ENCODE data around the gene CREB3L2.

Gene CREB3L2

GRCh38 chr7:137965942-137966640, 35.8 kb downstream of the CREB3L2 start:
- Histone ChIP-seq H3K4me1 (ENCODE audit: insufficient read depth, low read length) (peaks cover 15% of the 10 kb centered on the region), H3K9ac (ENCODE audit: low read depth, low read length) (no peak overlapping the region), H3K9me3 (ENCODE audit: control insufficient read depth, insufficient read depth, low read length) (no peaks in the 10 kb centered on the region), H3K36me3 (ENCODE audit: insufficient read depth, low read length) (no peaks in the 10 kb centered on the region)

GRCh38 chr7:137964824-137965545, 36.9 kb downstream of the CREB3L2 start:
- Histone ChIP-seq H3K4me1 (ENCODE audit: insufficient read depth, low read length) (peaks cover 15% of the 10 kb centered on the region), H3K9me3 (ENCODE audit: control insufficient read depth, insufficient read depth, low read length) (no peaks in the 10 kb centered on the region), H3K36me3 (ENCODE audit: insufficient read depth, low read length) (no peaks in the 10 kb centered on the region), H3K9ac (ENCODE audit: low read depth, low read length) (no peak overlapping the region)

GRCh38 chr7:137962875-137963507, 38.9 kb downstream of the CREB3L2 start:
- peaks cover 5% of the 10 kb centered on the region for H3K36me3 ChIP-seq (ENCODE audit: insufficient read depth, low read length)
- H3K9ac ChIP-seq (ENCODE audit: low read depth, low read length) = no peak overlapping the region
- H3K4me1 ChIP-seq (ENCODE audit: insufficient read depth, low read length) = peaks cover 15% of the 10 kb centered on the region
- H3K9me3 ChIP-seq (ENCODE audit: control insufficient read depth, insufficient read depth, low read length) = no peaks in the 10 kb centered on the region

- Histone ChIP-seq H3K36me3 (ENCODE audit: insufficient read depth, low read length) (peaks cover 5% of the 10 kb centered on the region), H3K4me1 (ENCODE audit: insufficient read depth, low read length) (peaks cover 11% of the 10 kb centered on the region), H3K9ac (ENCODE audit: low read depth, low read length) (no peak overlapping the region), H3K9me3 (ENCODE audit: control insufficient read depth, insufficient read depth, low read length) (no peaks in the 10 kb centered on the region)
Measured at GRCh38 chr7:137962491-137962874, 39.4 kb downstream of the CREB3L2 start.

GRCh38 chr7:137961200-137962177, 40.4 kb downstream of the CREB3L2 start:
- Histone ChIP-seq H3K4me1 (ENCODE audit: insufficient read depth, low read length) (peaks cover 7% of the 10 kb centered on the region; the same call in 1 of the 2 replicates), H3K9ac (ENCODE audit: low read depth, low read length) (no peak overlapping the region), H3K36me3 (ENCODE audit: insufficient read depth, low read length) (peaks cover 5% of the 10 kb centered on the region), H3K9me3 (ENCODE audit: control insufficient read depth, insufficient read depth, low read length) (no peaks in the 10 kb centered on the region)

- H3K9me3 ChIP-seq (ENCODE audit: control insufficient read depth, insufficient read depth, low read length) = no peaks in the 10 kb centered on the region
- H3K36me3 ChIP-seq (ENCODE audit: insufficient read depth, low read length) = peaks cover 5% of the 10 kb centered on the region
- H3K9ac ChIP-seq (ENCODE audit: low read depth, low read length) = no peak overlapping the region
- peaks cover 9% of the 10 kb centered on the region for H3K4me1 ChIP-seq (ENCODE audit: insufficient read depth, low read length)
Measured at GRCh38 chr7:137960020-137960419, 41.9 kb downstream of the CREB3L2 start.

GRCh38 chr7:137958470-137959431, 43.1 kb downstream of the CREB3L2 start:
- Histone ChIP-seq H3K4me1 (ENCODE audit: insufficient read depth, low read length) (peaks cover 22% of the 10 kb centered on the region), H3K36me3 (ENCODE audit: insufficient read depth, low read length) (peaks cover 5% of the 10 kb centered on the region), H3K9ac (ENCODE audit: low read depth, low read length) (no peak overlapping the region), H3K9me3 (ENCODE audit: control insufficient read depth, insufficient read depth, low read length) (no peaks in the 10 kb centered on the region)

GRCh38 chr7:137957887-137958286, 44.0 kb downstream of the CREB3L2 start:
- no peak overlapping the region for H3K9ac ChIP-seq (ENCODE audit: low read depth, low read length)
- peaks cover 5% of the 10 kb centered on the region for H3K36me3 ChIP-seq (ENCODE audit: insufficient read depth, low read length)
- no peaks in the 10 kb centered on the region for H3K9me3 ChIP-seq (ENCODE audit: control insufficient read depth, insufficient read depth, low read length)
- peaks cover 31% of the 10 kb centered on the region for H3K4me1 ChIP-seq (ENCODE audit: insufficient read depth, low read length)

- H3K36me3 ChIP-seq (ENCODE audit: insufficient read depth, low read length) = peaks cover 5% of the 10 kb centered on the region
- H3K9ac ChIP-seq (ENCODE audit: low read depth, low read length) = no peak overlapping the region
- no peaks in the 10 kb centered on the region for H3K9me3 ChIP-seq (ENCODE audit: control insufficient read depth, insufficient read depth, low read length)
- H3K4me1 ChIP-seq (ENCODE audit: insufficient read depth, low read length) = peaks cover 33% of the 10 kb centered on the region
Measured at GRCh38 chr7:137956591-137956990, 45.3 kb downstream of the CREB3L2 start.

- Histone ChIP-seq H3K9me3 (ENCODE audit: control insufficient read depth, insufficient read depth, low read length) (no peaks in the 10 kb centered on the region), H3K36me3 (ENCODE audit: insufficient read depth, low read length) (peaks cover 5% of the 10 kb centered on the region), H3K4me1 (ENCODE audit: insufficient read depth, low read length) (peaks cover 33% of the 10 kb centered on the region), H3K9ac (ENCODE audit: low read depth, low read length) (no peak overlapping the region)
Measured at GRCh38 chr7:137956183-137956582, 45.7 kb downstream of the CREB3L2 start.

GRCh38 chr7:137954614-137955013, 47.3 kb downstream of the CREB3L2 start:
- Histone ChIP-seq H3K9ac (ENCODE audit: low read depth, low read length) (no peak overlapping the region), H3K36me3 (ENCODE audit: insufficient read depth, low read length) (peaks cover 5% of the 10 kb centered on the region), H3K4me1 (ENCODE audit: insufficient read depth, low read length) (peaks cover 33% of the 10 kb centered on the region), H3K9me3 (ENCODE audit: control insufficient read depth, insufficient read depth, low read length) (no peaks in the 10 kb centered on the region)

- H3K9me3 ChIP-seq (ENCODE audit: control insufficient read depth, insufficient read depth, low read length) = no peaks in the 10 kb centered on the region
- H3K36me3 ChIP-seq (ENCODE audit: insufficient read depth, low read length) = peaks cover 5% of the 10 kb centered on the region
- H3K4me1 ChIP-seq (ENCODE audit: insufficient read depth, low read length) = peaks cover 33% of the 10 kb centered on the region
- no peak overlapping the region for H3K9ac ChIP-seq (ENCODE audit: low read depth, low read length)
Measured at GRCh38 chr7:137953665-137954470, 48.0 kb downstream of the CREB3L2 start.
